CD4-positive, CD25-positive, alpha-beta regulatory T cell (primary cell): ENCODE measurements around the gene CDC73. TPM values are rescaled to one million over a fixed set of nuclear protein-coding genes. Genes with fewer than 3 reads are reported as not detected.

ENCODE experiments used
- ATAC-seq, 2 donors: fragments of 150-1000 bp; cut with Tn5 transposase; one replicate each; pipeline ENCODE4 v1.10.0; 2021; ENCODE audit warnings: low read depth in 2 of 2, moderate number of reproducible peaks in 2 of 2, moderate library complexity in 1 of 2
- DNase-seq, 3 donors: peaks; one replicate each; pipeline versions ENCODE4 v3.0.0 to v3.0.0-alpha.2; 2012 to 2022; ENCODE audit warnings: mixed read lengths in 1 of 3
- H3K27ac ChIP-seq: one replicate; pipeline ENCODE4 v1.7.0; 2013; ENCODE audit warnings: mild to moderate bottlenecking, low read length; ENCODE audit not compliant: insufficient read depth, poor library complexity, severe bottlenecking
- H3K27me3 ChIP-seq: one replicate; pipeline ENCODE4 v1.7.0; 2013; ENCODE audit warnings: low read length; ENCODE audit not compliant: control insufficient read depth, insufficient read depth
- H3K36me3 ChIP-seq: one replicate; pipeline ENCODE4 v1.7.0; 2013; ENCODE audit warnings: mild to moderate bottlenecking, low read length, moderate library complexity; ENCODE audit not compliant: control insufficient read depth, insufficient read depth
- H3K4me1 ChIP-seq: 2 replicates; pipeline ENCODE4 v1.7.0; 2013; ENCODE audit warnings: mild to moderate bottlenecking, low read length; ENCODE audit not compliant: insufficient read depth, control insufficient read depth, poor library complexity, severe bottlenecking
- H3K4me3 ChIP-seq: one replicate; pipeline ENCODE4 v1.7.0; 2013; ENCODE audit warnings: low read depth, mild to moderate bottlenecking, low read length, moderate library complexity
- H3K9me3 ChIP-seq, 2 experiments: 1 replicate in 1 of 2; 2 replicates in 1 of 2; pipeline ENCODE4 v1.7.0; 2013; ENCODE audit warnings: low read length in 2 of 2, mild to moderate bottlenecking in 1 of 2, moderate library complexity in 1 of 2; ENCODE audit not compliant: control insufficient read depth in 2 of 2
- H3K27ac Mint-ChIP-seq, 3 donors: one replicate each; pipeline ENCODE4 v1.8.0; 2020 to 2022; ENCODE audit warnings: mild to moderate bottlenecking in 3 of 3, mixed read lengths in 3 of 3, moderate library complexity in 2 of 3
- H3K27me3 Mint-ChIP-seq: one replicate; pipeline ENCODE4 v1.8.0; 2022; ENCODE audit warnings: mild to moderate bottlenecking, mixed read lengths
- H3K36me3 Mint-ChIP-seq: one replicate; pipeline ENCODE4 v1.8.0; 2020; ENCODE audit warnings: mixed read lengths
- H3K4me1 Mint-ChIP-seq, 4 donors: one replicate each; pipeline ENCODE4 v1.8.0; 2020 to 2022; ENCODE audit warnings: mixed read lengths in 4 of 4, mild to moderate bottlenecking in 1 of 4
- H3K4me3 Mint-ChIP-seq, 4 donors: one replicate each; pipeline ENCODE4 v1.8.0; 2020 to 2022; ENCODE audit warnings: mild to moderate bottlenecking in 4 of 4, mixed read lengths in 4 of 4, moderate library complexity in 3 of 4
- H3K9me3 Mint-ChIP-seq, 7 donors: one replicate each; pipeline ENCODE4 v1.8.0; 2020 to 2022; ENCODE audit warnings: mixed read lengths in 7 of 7, mild to moderate bottlenecking in 3 of 7, moderate library complexity in 2 of 7
- polyA plus RNA-seq, 4 donors: library from polyadenylated mRNA; unstranded; fragments of 300-500 nt; fragmentation: Illumina TruSeq; gene quantifications; one replicate each; pipeline ENCODE4 v1.2.3, GENCODE V29; 2021
- total RNA-seq: library from RNA; stranded (reverse); gene quantifications from one replicate; pipeline ENCODE4 v1.2.3, GENCODE V29; 2022

Gene CDC73
- total RNA-seq (81.0 TPM), polyA plus RNA-seq (10 to 100 TPM; 59.3 to 77.6 (median 63.3) TPM)

GRCh38 chr1:193121616-193122593, at the start of gene CDC73:
Gene CDC73, plus strand, starts transcription at chr1:193122031. Its CDS starts 170 bp downstream, at chr1:193122201.
- Mint-ChIP-seq H3K36me3 (peaks cover 5% of the 10 kb centered on the region), H3K9me3 (no peaks in the 10 kb centered on the region), H3K27ac (peak within 1 kb of the TSS; percentile 97 to 99 (median 97)), H3K27me3 (peaks cover 6% of the 10 kb centered on the region), H3K4me3 (peak within 1 kb of the TSS; percentile 95 to 98 (median 96)), H3K4me1 (peaks cover 21 to 63% (median 53%) of the 10 kb centered on the region in 4 donors)
- H3K36me3 ChIP-seq = peaks cover 14% of the 10 kb centered on the region
- ATAC-seq (peak; percentile 91 to 94), DNase-seq (peak; percentile 96 to 99 (median 99))
- peak within 1 kb of the TSS; percentile 94 for H3K27ac ChIP-seq
- H3K9me3 ChIP-seq = no peaks in the 10 kb centered on the region
- peak within 1 kb of the TSS; percentile 99 for H3K4me3 ChIP-seq
- peaks cover 37% of the 10 kb centered on the region for H3K4me1 ChIP-seq
- no peaks in the 10 kb centered on the region for H3K27me3 ChIP-seq

GRCh38 chr1:193077991-193078390, 43.8 kb upstream of the CDC73 start:
- no peak overlapping the region for H3K27ac Mint-ChIP-seq

GRCh38 chr1:193079187-193079586, 42.6 kb upstream of the CDC73 start:
- no peaks in the 10 kb centered on the region for H3K27me3 ChIP-seq
- Mint-ChIP-seq H3K4me3 (no peak overlapping the region), H3K9me3 (peaks cover 0 to 4% (median 0%) of the 10 kb centered on the region in 7 donors), H3K36me3 (peaks cover 38% of the 10 kb centered on the region), H3K27me3 (no peaks in the 10 kb centered on the region), H3K27ac (no peak overlapping the region), H3K4me1 (peaks cover 6 to 17% (median 10%) of the 10 kb centered on the region in 4 donors)
- peaks cover 77% of the 10 kb centered on the region for H3K36me3 ChIP-seq
- ATAC-seq = no peak
- H3K4me3 ChIP-seq = no peak overlapping the region
- no peak for DNase-seq
- H3K27ac ChIP-seq = no peak overlapping the region
- H3K4me1 ChIP-seq = no peaks in the 10 kb centered on the region
- H3K9me3 ChIP-seq = no peaks in the 10 kb centered on the region

More at GRCh38 chr1:193077991-193078390, 43.8 kb upstream of the CDC73 start:
- peaks cover 0 to 4% (median 0%) of the 10 kb centered on the region in 7 donors for H3K9me3 Mint-ChIP-seq
- no peak overlapping the region for H3K4me3 Mint-ChIP-seq
- H3K27ac ChIP-seq = no peak overlapping the region
- no peaks in the 10 kb centered on the region for H3K27me3 ChIP-seq
- peaks cover 69% of the 10 kb centered on the region for H3K36me3 ChIP-seq
- H3K4me3 ChIP-seq = no peak overlapping the region
- ATAC-seq (no peak), DNase-seq (no peak)
- peaks cover 3 to 17% (median 10%) of the 10 kb centered on the region in 4 donors for H3K4me1 Mint-ChIP-seq
- H3K9me3 ChIP-seq = no peaks in the 10 kb centered on the region
- H3K27me3 Mint-ChIP-seq = no peaks in the 10 kb centered on the region
- H3K36me3 Mint-ChIP-seq = peaks cover 34% of the 10 kb centered on the region
- no peaks in the 10 kb centered on the region for H3K4me1 ChIP-seq

GRCh38 chr1:193083365-193084088, 38.3 kb upstream of the CDC73 start:
- peaks cover 81% of the 10 kb centered on the region for H3K36me3 ChIP-seq

DNA sequence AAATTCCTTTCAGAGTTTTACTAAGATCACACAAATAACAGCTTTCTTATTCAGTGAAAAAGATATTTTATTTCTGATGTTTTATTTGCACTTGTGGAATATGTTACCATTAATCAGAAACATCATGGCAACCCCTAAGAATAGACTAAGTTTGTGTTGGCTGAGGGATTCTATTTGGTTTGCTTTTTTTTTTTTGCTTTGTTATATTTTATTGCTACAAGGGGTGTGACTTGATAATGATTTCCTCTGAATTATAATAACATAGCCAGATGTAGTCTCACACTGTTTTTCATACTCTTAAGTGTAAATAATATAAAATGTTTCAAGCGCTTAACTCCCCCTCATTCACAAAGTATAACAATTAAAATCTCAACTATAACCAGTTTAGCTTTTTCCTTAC, 36.6 kb upstream of the CDC73 start:
- H3K4me3 ChIP-seq = no peak overlapping the region
- DNase-seq = no peak
- no peaks in the 10 kb centered on the region for H3K4me1 ChIP-seq
- Mint-ChIP-seq H3K4me1 (peaks cover 0 to 10% (median 6%) of the 10 kb centered on the region in 4 donors), H3K27me3 (no peaks in the 10 kb centered on the region), H3K9me3 (no peaks in the 10 kb centered on the region), H3K4me3 (no peak overlapping the region), H3K36me3 (peaks cover 17% of the 10 kb centered on the region), H3K27ac (no peak overlapping the region)
- peaks cover 68% of the 10 kb centered on the region for H3K36me3 ChIP-seq
- no peak overlapping the region for H3K27ac ChIP-seq
- H3K27me3 ChIP-seq = no peaks in the 10 kb centered on the region
- no peaks in the 10 kb centered on the region for H3K9me3 ChIP-seq
- no peak for ATAC-seq

More at GRCh38 chr1:193083365-193084088, 38.3 kb upstream of the CDC73 start:
- H3K27ac Mint-ChIP-seq = no peak overlapping the region
- ATAC-seq = no peak
- H3K36me3 Mint-ChIP-seq = peaks cover 31% of the 10 kb centered on the region
- H3K4me3 ChIP-seq = no peak overlapping the region
- H3K4me3 Mint-ChIP-seq = no peak overlapping the region
- H3K4me1 ChIP-seq = no peaks in the 10 kb centered on the region
- H3K27me3 ChIP-seq = no peaks in the 10 kb centered on the region
- no peak for DNase-seq
- H3K27me3 Mint-ChIP-seq = no peaks in the 10 kb centered on the region
- H3K9me3 ChIP-seq = no peaks in the 10 kb centered on the region
- no peaks in the 10 kb centered on the region for H3K9me3 Mint-ChIP-seq
- no peak overlapping the region for H3K27ac ChIP-seq
- H3K4me1 Mint-ChIP-seq = peaks cover 0 to 10% (median 6%) of the 10 kb centered on the region in 4 donors

DNA sequence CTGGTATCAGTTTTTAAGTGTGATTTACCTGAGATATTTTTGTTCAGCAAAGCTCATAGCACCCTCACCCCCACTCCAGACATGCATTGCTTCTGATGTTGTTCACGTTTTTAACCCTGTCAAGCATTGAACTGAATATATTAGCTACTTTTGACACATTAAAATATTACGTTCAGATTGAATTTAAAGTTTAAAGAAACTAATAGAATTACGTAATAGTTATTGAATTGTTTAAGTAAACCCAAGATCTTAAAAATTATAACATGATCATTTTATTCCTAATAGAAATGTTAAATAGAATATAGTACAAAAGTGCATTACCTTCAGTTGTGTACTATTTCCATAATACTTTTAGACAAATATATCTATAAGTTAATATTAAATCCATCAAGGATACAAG, 35.5 kb upstream of the CDC73 start:
- no peaks in the 10 kb centered on the region for H3K9me3 Mint-ChIP-seq
- DNase-seq (no peak), ATAC-seq (no peak)
- no peaks in the 10 kb centered on the region for H3K27me3 ChIP-seq
- peaks cover 61% of the 10 kb centered on the region for H3K36me3 ChIP-seq
- no peaks in the 10 kb centered on the region for H3K27me3 Mint-ChIP-seq
- peaks cover 0 to 10% (median 3%) of the 10 kb centered on the region in 4 donors for H3K4me1 Mint-ChIP-seq
- H3K9me3 ChIP-seq = no peaks in the 10 kb centered on the region
- H3K4me3 Mint-ChIP-seq = no peak overlapping the region
- H3K27ac ChIP-seq = no peak overlapping the region
- H3K4me1 ChIP-seq = no peaks in the 10 kb centered on the region
- peaks cover 17% of the 10 kb centered on the region for H3K36me3 Mint-ChIP-seq
- no peak overlapping the region for H3K4me3 ChIP-seq
- no peak overlapping the region for H3K27ac Mint-ChIP-seq

DNA sequence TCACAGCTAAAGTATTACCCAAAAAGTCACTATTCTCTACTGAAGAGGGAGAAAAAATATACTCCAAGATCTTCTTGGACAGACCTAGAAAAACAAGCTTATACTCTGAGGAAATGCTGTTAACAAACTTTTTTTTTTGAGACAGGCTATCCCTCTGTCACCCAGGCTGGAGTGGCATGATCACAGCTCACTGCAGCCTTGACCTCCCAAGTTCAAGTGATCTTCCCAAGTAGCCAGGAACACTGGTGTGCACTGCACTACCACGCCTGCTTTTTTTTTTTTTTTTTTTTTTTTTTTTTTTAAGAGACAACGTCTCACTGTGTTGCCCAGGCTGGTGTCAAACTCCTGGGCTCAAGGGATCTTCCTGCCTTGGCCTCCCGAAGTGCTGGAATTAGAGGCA, 33.9 kb upstream of the CDC73 start:
- no peaks in the 10 kb centered on the region for H3K9me3 Mint-ChIP-seq

More for the DNA sequence above, 33.9 kb upstream of the CDC73 start:
- H3K4me1 ChIP-seq = no peaks in the 10 kb centered on the region
- H3K27ac Mint-ChIP-seq = no peak overlapping the region
- H3K27me3 Mint-ChIP-seq = no peaks in the 10 kb centered on the region
- DNase-seq (no peak), ATAC-seq (no peak)
- no peaks in the 10 kb centered on the region for H3K27me3 ChIP-seq
- no peak overlapping the region for H3K27ac ChIP-seq
- H3K9me3 ChIP-seq = no peaks in the 10 kb centered on the region
- peaks cover 12% of the 10 kb centered on the region for H3K36me3 Mint-ChIP-seq
- no peak overlapping the region for H3K4me3 Mint-ChIP-seq
- H3K4me3 ChIP-seq = no peak overlapping the region
- H3K4me1 Mint-ChIP-seq = peaks cover 0 to 7% (median 3%) of the 10 kb centered on the region in 4 donors
- H3K36me3 ChIP-seq = peaks cover 52% of the 10 kb centered on the region
